ENCODE results near the gene MIOS.

GRCh38 chr7:7581531-7582179 lies 15.0 kb downstream of the MIOS start:
- TF ChIP-seq CTCF (conservative IDR thresholded peaks at IDR 0.05) = no peak
- no peak for TF ChIP-seq ZFX (IDR thresholded peaks at IDR 0.05)

All from C4-2B (cell line).